PC-3 (cell line): Measurements from ENCODE around the gene GPR176.

Experiments
- CTCF ChIP-seq: fragments of 300-600 bp; sonication (generic); conservative IDR thresholded peaks from 2 replicates; pipeline ENCODE4 v1.5.1; 2017; ENCODE audit warnings: antibody characterized with exemption, low read depth, mild to moderate bottlenecking, low read length
- EZH2 ChIP-seq: fragments of 300-600 bp; sonication (generic); IDR thresholded peaks from one replicate; pipeline ENCODE4 v1.6.1; 2017; ENCODE audit warnings: antibody characterized with exemption, mild to moderate bottlenecking, low read length; ENCODE audit not compliant: unreplicated experiment

GRCh38 chr15:39953521-39953920 is 33.5 kb upstream of the GPR176 start:
- TF ChIP-seq CTCF (no peak), EZH2 (no peak)
